CD4-positive, alpha-beta T cell treated with Interleukin-4 for 1 hour (primary cell): ENCODE measurements around the gene ULK4.
"Not testable (repeated sequence)": the region's sequence is repeated elsewhere in the genome, so short reads cannot be mapped to it uniquely, and the experiment has no call there.

Experiments
- DNase-seq, 2 donors: peaks; one replicate each; pipeline ENCODE4 v3.0.0-alpha.2; 2020 to 2022

Gene ULK4

GRCh38 chr3:41419809-41420208, 542.1 kb downstream of the ULK4 start:
- no peak for DNase-seq

GRCh38 chr3:41418961-41419691, 542.8 kb downstream of the ULK4 start:
- peak; percentile 12 to 25 for DNase-seq

- no peak for DNase-seq
Observed at GRCh38 chr3:41417574-41417973, 544.3 kb downstream of the ULK4 start.

GRCh38 chr3:41411065-41411464, 550.8 kb downstream of the ULK4 start:
- DNase-seq, result no peak

GRCh38 chr3:41405466-41405865, 556.4 kb downstream of the ULK4 start:
- peak in 1 of 2 donors; percentile 18 for DNase-seq

GRCh38 chr3:41404582-41404981, 557.3 kb downstream of the ULK4 start:
- DNase-seq, result no peak

- DNase-seq, result no peak
Observed at GRCh38 chr3:41394896-41395295, 567.0 kb downstream of the ULK4 start.

GRCh38 chr3:41370765-41371535, 591.0 kb downstream of the ULK4 start:
- DNase-seq, result not testable (repeated sequence)

GRCh38 chr3:41370307-41370706, 591.6 kb downstream of the ULK4 start:
- DNase-seq, result no peak

- DNase-seq, result no peak
Observed at GRCh38 chr3:41369838-41370237, 592.1 kb downstream of the ULK4 start.

- DNase-seq, result no peak
Observed at GRCh38 chr3:41365973-41366372, 595.9 kb downstream of the ULK4 start.

- no peak for DNase-seq
Observed at GRCh38 chr3:41364736-41365135, 597.2 kb downstream of the ULK4 start.

GRCh38 chr3:41363830-41364523, 597.9 kb downstream of the ULK4 start:
- DNase-seq, result no peak

GRCh38 chr3:41362638-41363559, 599.0 kb downstream of the ULK4 start:
- no peak for DNase-seq

GRCh38 chr3:41357271-41357670, 604.6 kb downstream of the ULK4 start:
- DNase-seq, result no peak

- DNase-seq, result no peak
Observed at GRCh38 chr3:41356775-41357174, 605.1 kb downstream of the ULK4 start.

- no peak for DNase-seq
Observed at GRCh38 chr3:41352510-41352909, 609.4 kb downstream of the ULK4 start.

GRCh38 chr3:41350441-41350840, 611.5 kb downstream of the ULK4 start:
- no peak for DNase-seq

GRCh38 chr3:41348401-41348800, 613.5 kb downstream of the ULK4 start:
- no peak for DNase-seq

- DNase-seq, result no peak
Observed at GRCh38 chr3:41346698-41347270, 615.1 kb downstream of the ULK4 start.

GRCh38 chr3:41345788-41346187, 616.1 kb downstream of the ULK4 start:
- no peak for DNase-seq

- DNase-seq, result no peak
Observed at GRCh38 chr3:41339758-41340157, 622.1 kb downstream of the ULK4 start.
